HL-60 (cell line): ENCODE results near the gene MMAB.

Experiments
- DNase-seq, 2 experiments: peaks; one replicate each; pipeline ENCODE4 v3.0.0-alpha.2; 2010 to 2020; ENCODE audit warnings: low read depth in 1 of 2, low spot score in 1 of 2
- H3K27ac ChIP-seq: fragments of 250-450 bp; sonication (Bioruptor Pico); replicated peaks from 2 replicates; pipeline ENCODE4 v1.5.1; 2020; ENCODE audit warnings: mild to moderate bottlenecking, moderate library complexity
- H3K27me3 ChIP-seq: fragments of 250-450 bp; sonication (Bioruptor Pico); 2 replicates; pipeline ENCODE4 v1.5.1; 2021; ENCODE audit warnings: mild to moderate bottlenecking, moderate library complexity; ENCODE audit not compliant: insufficient read depth, poor library complexity, severe bottlenecking
- H3K4me3 ChIP-seq: replicated peaks from 2 replicates; pipeline ENCODE4 v1.5.1; 2011; ENCODE audit warnings: mild to moderate bottlenecking, control low read depth, low read length; ENCODE audit not compliant: insufficient read depth
- CTCF ChIP-seq: IDR thresholded peaks from one replicate; pipeline ENCODE4 v1.5.1; 2011; ENCODE audit warnings: low read length, control low read depth, inconsistent platforms; ENCODE audit not compliant: insufficient read depth
- GABPA ChIP-seq: IDR thresholded peaks from 2 replicates; pipeline ENCODE4 v1.6.1; 2012; ENCODE audit warnings: low read depth
- POLR2AphosphoS5 ChIP-seq: IDR thresholded peaks from 2 replicates; pipeline ENCODE4 v1.6.1; 2012; ENCODE audit warnings: low read depth
- REST ChIP-seq: IDR thresholded peaks from 2 replicates; pipeline ENCODE4 v1.6.1; 2012; ENCODE audit warnings: low read depth; ENCODE audit not compliant: insufficient replicate concordance
- SPI1 ChIP-seq: IDR thresholded peaks from 2 replicates; pipeline ENCODE4 v1.6.1; 2012; ENCODE audit warnings: low read depth, mild to moderate bottlenecking, borderline replicate concordance

The MMAB gene

GRCh38 chr12:109619002-109619604, 45.8 kb upstream of the MMAB start:
- H3K27me3 ChIP-seq: peaks cover 24% of the 10 kb centered on the region
- no peak overlapping the region for H3K4me3 ChIP-seq
- no peak overlapping the region for H3K27ac ChIP-seq
- TF ChIP-seq POLR2AphosphoS5 (no peak), GABPA (no peak), REST (no peak), SPI1 (no peak)
- no peak for DNase-seq

GRCh38 chr12:109618082-109618481, 44.8 kb upstream of the MMAB start:
- DNase-seq: no peak
- TF ChIP-seq GABPA: no peak
- TF ChIP-seq REST: no peak
- no peak for TF ChIP-seq CTCF
- TF ChIP-seq POLR2AphosphoS5: no peak
- no peak for TF ChIP-seq SPI1
- peaks cover 24% of the 10 kb centered on the region for H3K27me3 ChIP-seq
- no peak overlapping the region for H3K27ac ChIP-seq
- H3K4me3 ChIP-seq: no peak overlapping the region

- Histone ChIP-seq H3K4me3 (no peak overlapping the region), H3K27ac (no peak overlapping the region), H3K27me3 (peaks cover 21% of the 10 kb centered on the region)
- no peak for DNase-seq
- TF ChIP-seq GABPA: no peak
Observed at GRCh38 chr12:109617491-109617890, 44.2 kb upstream of the MMAB start.

- Histone ChIP-seq H3K4me3 (no peak overlapping the region), H3K27ac (no peak overlapping the region), H3K27me3 (peaks cover 6% of the 10 kb centered on the region)
- no peak for DNase-seq
- TF ChIP-seq CTCF (no peak), REST (no peak), SPI1 (no peak), POLR2AphosphoS5 (no peak), GABPA (no peak)
Observed at GRCh38 chr12:109615556-109616229, 42.4 kb upstream of the MMAB start.
